Muscle of back (tissue), 13 donors: ENCODE measurements around the gene BRD4. TPM values are rescaled to one million over a fixed set of nuclear protein-coding genes. Genes with fewer than 3 reads are reported as not detected.
"Not testable (repeated sequence)": the region's sequence is repeated elsewhere in the genome, so short reads cannot be mapped to it uniquely, and the experiment has no call there.

Experiments
- DNase-seq, 3 donors: peaks; one replicate each; pipeline versions ENCODE4 v3.0.0 to v3.0.0-alpha.2; 2013
- long read RNA-seq, 9 donors: transcript quantifications; one replicate each; lab custom pipeline, GENCODE V29; 2026
- polyA plus RNA-seq, 10 donors: library from polyadenylated mRNA; unstranded; fragments of 120-200 nt; gene quantifications; one replicate each; pipeline ENCODE4 v1.2.1, GENCODE V29; 2013; ENCODE audit not compliant: insufficient read length in 10 of 10

The BRD4 gene
- 10 to 100 TPM; 31.3 to 48.9 (median 37.9) TPM for polyA plus RNA-seq
- long read RNA-seq, donor 1, partial matches to known transcripts = 0 of 2 reads
- long read RNA-seq, donor 1, other reads (novel, unspliced or antisense) = 0 of 2 reads
- long read RNA-seq, donor 2, partial matches to known transcripts = 0 of 1 reads
- long read RNA-seq, donor 2, other reads (novel, unspliced or antisense) = 0 of 1 reads
- long read RNA-seq, donor 3 = 0 reads
- long read RNA-seq, donor 4, partial matches to known transcripts = 8 of 8 reads
- long read RNA-seq, donor 4, other reads (novel, unspliced or antisense) = 0 of 8 reads
- long read RNA-seq, donor 5, partial matches to known transcripts = 23 of 26 reads
- long read RNA-seq, donor 5, other reads (novel, unspliced or antisense) = 0 of 26 reads
- long read RNA-seq, donor 6, partial matches to known transcripts = 10 of 12 reads
- long read RNA-seq, donor 6, other reads (novel, unspliced or antisense) = 0 of 12 reads
- long read RNA-seq, donor 7 = 0 reads
- long read RNA-seq, donor 8 = 0 reads
- long read RNA-seq, donor 9 = 0 reads

DNA sequence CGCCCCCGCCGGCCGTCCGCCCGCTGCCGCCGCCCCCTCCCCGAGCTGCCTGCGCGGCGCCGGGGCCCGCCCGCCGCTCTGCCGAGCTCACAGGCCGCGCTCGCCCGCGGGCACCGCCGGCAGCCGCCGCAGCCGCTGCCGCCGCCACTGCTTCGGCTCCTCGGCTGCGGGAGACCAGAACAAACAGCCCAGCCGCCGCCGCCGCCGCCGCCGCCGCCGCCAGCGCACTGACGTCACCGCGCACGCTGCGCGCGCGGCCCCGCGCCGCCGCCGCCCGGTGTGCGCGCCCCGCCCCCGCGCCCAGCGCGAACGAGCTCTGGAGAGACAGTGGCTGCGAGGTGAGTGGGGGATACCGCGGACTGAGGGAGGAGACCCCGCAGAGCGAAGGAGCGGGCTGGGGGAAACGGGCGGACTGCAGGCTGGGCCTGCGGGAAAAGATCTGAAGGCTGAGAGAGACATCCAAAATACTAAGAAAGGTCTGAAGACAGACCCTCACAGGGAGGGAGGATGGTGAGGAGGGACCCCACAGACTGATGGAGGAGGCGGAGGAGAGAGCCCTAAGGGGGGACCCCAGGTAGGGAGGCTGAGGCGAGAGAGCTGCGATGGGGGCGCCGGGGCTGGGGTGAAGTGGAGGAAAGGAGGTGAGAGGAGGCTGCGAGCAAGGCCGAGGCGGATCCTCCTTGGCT lies at the start of gene BRD4:
BRD4 (minus strand) TSS at position 229 of the 686 bp plus-strand sequence. CDS start 59,440 bp downstream, outside the sequence.
- peak; percentile 59 to 86 (median 81) for DNase-seq

DNA sequence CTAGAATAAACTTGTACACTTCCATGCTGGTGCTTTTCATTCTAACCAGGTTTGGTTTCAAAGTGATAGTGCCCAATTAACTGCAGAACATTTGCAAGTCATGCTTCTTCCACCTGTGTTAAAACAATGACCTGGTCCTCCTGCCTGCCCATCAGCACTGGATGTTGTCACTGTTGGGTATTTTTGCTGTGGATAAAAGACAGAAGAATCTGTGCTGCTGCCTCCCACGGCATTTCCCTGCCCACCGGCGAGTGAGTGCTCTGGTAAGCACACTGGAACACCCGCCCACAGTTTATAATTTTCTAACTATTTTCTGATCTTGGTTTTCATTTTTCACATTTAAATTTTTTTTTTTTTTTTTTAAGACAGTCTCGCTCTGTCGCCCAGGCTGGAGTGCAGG lies 49.5 kb upstream of the BRD4 start:
- DNase-seq = no peak

DNA sequence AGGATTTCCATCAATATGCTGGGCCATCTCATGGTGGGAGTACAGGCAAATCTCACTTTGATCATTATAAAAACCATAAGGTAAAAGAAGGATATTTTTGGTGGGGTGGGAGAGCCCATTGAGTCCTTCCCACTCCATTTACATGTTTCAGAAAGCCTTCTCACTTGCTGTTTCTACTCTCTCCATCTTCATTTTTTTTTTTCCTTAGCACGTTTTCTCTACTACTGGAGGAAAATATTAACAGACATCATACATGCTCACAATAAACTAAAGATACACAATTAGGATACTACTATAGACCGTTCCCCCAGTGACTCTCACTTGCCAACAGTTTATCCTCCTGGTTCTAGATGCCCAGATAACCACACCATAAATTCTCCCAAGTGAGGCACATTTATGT lies 49.1 kb upstream of the BRD4 start:
- DNase-seq = no peak

DNA sequence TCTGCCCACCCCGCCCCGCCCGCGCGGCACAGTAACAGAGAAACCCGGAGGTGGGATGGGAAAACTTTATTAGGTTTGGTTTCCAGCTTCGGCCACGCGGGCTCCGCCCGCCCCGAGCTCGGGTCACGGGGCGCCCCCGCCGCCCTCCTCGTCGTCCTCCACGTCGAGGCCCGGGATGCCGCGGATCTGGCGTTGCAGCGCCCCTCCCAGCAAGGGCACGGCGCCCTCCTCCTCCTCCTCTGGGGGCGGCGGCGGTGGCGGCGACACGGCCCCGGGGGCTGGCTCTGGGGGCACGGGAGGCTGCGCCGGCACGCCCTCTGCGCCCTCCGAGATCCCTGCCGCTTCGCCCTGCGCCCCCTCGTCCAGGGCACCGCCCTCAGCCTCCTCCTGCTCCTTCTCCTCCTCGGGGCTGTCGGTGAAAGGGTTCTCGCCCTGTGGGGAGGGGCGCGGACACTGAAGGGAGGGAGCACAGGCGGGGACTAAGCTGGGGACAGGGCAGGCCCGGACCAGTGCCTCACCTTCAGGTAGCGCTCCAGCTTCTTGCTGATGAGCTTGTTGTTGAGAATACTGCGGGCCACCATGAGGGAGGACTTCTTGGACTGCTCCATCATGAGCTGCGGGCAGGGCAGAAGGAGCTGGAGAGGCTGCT lies 47.8 kb upstream of the BRD4 start:
- DNase-seq = peak in 2 of 3 donors; percentile 32 to 50

DNA sequence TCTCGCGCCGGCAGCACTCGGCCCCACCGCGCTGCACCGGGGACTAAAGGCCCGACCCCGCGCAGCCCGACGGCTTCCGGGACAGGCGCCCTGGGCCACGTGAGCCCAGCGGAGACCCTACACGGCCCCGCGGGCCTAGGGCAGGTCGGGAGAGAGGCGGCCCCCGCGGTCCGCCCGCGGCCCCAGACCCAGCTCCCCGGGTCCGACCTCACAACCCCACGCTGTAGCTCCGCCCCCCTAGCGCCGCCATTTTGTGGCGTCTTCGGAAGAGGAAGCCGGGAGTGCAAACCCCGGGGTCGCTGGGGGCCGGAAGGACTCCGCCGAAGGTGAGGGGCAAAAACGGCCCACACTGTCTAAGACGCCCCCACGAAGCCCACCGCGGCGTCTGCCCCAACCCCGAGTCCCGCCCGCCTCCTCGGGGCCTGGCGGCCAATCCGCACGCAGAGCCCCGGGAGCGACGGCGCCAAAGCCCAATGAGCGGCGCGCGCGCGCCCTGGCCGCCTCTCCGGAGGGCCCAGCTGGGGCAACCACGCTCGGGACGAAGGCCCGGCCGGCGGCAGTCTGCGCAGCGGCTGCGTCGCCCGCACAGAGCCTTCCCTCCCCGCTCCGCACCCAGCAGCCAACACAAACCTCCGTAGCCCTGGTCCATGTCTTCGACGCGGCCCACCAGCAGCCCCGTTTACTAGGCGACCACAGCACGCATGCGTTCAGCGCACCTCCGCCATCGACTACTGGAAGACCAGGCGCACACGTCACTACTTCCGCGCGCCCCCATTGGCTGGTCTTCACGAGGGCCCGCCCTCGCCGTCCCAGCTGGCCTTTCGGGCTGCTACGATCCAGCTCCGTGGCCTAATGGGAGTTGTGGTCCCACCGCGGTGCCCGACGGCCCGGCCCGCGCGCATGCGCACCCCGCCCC lies 47.0 kb upstream of the BRD4 start, which contains the start of gene AKAP8:
AKAP8 (minus strand) TSS at position 705 of the 916 bp plus-strand sequence; CDS start at position 649, 56 bp downstream.
- peak; percentile 99 to 100 (median 99) for DNase-seq

DNA sequence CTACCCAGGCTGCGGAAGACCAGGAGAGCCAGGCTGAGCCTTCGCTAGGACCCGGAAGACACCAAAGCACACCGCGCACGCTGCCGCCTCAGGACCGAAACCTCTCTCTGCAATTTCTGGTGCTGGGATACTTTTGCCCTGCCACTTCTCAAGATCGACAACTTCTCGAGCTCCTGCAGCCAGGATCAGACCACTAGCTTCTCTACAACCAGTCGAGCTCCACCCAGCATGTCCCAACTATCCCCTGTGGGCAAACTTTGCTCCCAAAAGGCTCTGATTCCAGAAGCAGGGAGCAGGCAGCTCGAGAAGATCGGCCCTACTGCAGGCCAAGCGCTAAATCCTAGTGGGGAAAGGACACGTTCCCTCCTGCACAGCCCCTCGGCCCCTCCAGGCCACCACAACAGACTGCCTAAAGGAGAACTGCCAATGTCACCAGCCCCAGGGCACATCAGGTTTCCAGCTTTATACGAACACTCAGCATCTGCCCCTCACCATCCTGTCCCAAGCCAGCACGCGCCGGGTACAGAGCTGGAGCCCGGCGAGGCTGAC lies 46.3 kb upstream of the BRD4 start:
- DNase-seq = peak; percentile 28 to 70 (median 50)

DNA sequence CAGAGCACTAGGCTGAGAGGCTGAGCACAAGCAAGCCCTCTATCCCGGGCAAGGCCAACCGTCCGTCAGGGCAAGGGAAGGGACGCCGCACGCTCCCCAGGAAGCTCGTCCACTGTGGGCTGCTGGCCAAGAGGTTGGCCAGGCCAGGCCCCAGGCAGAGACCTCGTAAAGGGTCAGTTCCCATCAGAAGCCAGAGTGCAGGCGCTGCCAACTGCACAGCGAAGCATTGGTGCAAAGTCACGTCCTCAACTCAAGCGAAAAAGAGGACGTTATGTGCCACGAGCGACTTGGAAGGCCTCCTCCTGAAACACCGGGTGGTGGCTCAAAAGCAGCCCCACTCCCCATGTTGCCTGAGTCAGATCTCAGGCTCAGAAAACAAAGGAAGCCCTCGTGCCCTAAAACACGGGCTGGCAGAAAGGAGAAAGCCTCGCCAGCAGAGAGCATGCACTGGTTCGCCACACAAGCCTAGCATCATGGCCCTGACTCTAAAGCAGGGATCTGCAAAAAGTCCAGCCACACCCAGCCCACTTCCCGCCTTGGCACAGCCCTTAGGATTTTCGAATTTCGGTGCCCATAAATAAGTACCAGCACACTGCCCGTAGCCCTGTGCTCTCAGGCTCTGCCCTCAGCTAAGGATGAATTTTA lies 42.6 kb upstream of the BRD4 start:
- DNase-seq = no peak

DNA sequence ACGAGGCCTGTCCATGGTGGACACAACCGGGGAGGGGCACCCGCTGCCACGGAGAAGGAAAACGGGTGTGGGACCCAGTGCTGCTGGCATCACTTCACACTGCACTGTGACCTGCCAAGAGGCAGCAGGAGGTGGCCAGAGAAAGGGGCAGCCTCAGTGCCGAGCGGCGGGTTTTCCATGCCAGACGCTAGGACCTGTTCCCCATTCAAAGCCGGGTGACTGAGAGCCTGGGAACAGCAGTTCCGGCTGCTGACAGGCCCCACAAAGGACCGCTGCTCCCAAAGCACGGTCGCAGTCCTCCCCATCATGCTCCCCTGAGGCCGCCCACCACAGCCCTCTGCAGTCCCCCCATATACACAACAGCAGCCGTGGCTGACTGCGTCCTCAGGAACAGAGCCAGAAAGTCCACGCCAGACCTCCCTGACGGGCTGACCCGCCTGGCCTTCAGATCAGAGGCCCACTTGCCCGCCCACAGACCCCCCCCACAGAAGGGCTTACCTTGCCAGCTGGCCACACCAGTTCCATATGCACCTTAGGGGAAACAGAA lies 41.8 kb upstream of the BRD4 start:
- no peak for DNase-seq

DNA sequence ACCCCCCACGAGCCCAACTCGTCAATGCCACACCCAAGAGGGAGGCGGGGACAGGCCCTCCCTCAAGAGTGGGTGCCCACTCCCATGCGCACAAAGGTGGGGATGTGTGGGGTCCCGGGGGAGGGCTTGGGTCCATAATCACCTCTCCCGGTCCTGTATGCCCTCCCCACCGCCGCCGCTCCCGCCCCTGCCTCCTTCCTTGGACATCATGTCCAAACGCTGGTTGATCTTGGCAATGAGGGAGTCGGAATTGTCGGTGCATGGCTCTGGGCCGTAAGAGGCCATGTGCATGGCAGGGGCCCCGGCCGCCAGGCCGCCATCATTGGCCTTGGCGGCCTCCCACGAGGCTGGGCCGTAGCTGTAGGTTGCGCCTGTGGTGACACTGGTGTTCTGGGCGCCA lies 41.3 kb upstream of the BRD4 start:
- no peak for DNase-seq

DNA sequence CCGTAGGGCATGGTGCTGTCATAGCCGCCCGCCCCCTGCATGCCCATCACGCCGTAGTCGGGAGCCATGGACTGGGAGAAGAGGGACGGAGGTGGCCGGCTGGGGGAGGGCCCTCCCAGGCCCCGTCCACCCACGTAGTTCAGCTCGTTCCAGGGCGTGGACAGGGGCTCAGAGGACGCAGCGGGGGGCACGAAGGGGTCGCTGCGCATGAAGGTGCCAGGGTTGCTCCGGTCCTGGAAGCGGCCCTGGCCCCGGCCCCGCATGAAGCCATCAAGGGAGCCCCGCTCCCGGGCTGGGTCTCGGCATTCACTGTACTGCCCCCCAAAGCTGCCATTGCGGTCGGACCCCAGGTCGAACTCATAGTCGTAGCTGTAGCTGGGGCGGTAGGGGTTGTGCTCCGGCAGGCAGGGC lies 40.6 kb upstream of the BRD4 start:
- no peak for DNase-seq

DNA sequence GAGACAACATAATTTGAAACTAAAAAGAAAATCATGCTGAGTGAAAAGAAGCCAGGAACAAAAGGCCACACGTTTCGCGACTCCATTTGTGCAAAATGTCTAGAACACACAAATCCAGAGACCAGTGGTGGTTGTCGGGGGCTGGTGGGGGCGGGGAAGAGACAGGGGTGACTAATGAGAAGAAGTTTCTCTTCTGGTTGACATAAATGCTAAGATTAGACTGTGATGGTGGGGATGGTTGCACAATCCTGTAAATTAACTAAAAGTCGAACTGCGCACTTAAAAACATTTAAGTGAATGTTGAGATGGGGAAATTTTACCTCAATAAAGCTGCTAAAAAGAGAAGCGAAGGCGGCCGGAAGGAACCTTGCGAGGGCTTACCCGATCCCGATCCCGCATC lies 40.1 kb upstream of the BRD4 start:
- DNase-seq = no peak

DNA sequence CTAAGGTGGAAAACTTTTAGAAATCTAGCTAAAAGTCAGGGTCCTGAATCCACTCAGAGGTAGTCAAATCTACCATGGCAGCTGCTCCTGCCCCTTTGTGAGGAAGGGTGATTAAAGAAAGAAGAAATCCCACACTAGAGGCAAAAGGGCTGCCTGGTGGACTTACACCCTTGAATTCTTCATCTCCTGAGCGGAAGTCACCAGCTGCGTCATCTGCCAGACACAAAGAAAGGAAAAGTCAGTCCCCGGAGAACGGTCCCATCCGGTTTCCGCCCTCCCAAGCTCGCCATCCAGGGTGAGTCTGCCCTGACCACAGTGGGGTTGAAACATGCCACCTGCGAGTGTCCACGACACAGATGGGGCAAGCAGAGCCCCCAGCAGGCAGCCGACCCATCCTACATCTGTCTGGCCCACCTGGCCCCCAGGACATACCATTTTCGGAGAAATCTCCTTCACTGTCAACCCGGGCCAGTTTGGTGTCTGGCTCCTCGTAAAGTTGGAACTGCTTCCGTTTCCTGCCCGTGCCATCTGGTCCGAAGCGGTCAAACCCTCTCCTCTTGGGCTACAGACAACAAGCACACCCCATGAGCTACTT lies 39.5 kb upstream of the BRD4 start:
- DNase-seq = no peak

DNA sequence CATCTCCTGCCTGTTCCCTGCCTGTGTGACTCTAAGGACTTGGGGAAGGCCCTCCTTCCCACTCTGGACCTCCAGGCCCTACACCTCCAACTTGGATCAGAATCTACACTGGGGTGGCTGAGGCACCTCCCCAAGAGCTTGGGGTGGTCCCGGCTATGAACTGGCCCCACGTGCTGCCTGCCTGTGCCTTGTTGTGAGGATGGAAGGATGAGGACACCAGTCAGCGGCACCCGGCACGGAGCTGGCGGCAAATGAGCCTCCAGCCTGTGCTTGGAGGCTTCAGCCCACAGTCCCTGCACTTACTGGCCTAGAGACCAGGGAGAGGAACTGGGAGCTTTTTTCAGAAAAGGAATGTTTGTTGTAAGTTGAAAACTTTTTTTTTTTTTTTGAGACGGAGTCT lies 38.8 kb upstream of the BRD4 start:
- DNase-seq = no peak

DNA sequence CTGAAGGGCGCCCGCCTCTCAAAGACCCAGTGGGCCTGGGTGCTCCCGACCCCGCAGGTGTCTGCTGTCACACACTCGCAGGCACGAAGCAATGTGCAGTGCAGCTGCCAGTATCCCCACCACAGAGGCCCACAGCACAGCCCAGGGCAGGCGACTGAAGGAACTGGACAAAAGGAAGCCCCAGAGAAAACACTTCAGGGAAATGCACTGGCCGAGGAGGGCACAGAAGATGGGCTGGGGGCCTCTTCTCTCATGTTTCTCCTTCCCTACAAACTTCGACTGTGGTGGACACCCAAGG lies 37.2 kb upstream of the BRD4 start:
- DNase-seq = no peak

DNA sequence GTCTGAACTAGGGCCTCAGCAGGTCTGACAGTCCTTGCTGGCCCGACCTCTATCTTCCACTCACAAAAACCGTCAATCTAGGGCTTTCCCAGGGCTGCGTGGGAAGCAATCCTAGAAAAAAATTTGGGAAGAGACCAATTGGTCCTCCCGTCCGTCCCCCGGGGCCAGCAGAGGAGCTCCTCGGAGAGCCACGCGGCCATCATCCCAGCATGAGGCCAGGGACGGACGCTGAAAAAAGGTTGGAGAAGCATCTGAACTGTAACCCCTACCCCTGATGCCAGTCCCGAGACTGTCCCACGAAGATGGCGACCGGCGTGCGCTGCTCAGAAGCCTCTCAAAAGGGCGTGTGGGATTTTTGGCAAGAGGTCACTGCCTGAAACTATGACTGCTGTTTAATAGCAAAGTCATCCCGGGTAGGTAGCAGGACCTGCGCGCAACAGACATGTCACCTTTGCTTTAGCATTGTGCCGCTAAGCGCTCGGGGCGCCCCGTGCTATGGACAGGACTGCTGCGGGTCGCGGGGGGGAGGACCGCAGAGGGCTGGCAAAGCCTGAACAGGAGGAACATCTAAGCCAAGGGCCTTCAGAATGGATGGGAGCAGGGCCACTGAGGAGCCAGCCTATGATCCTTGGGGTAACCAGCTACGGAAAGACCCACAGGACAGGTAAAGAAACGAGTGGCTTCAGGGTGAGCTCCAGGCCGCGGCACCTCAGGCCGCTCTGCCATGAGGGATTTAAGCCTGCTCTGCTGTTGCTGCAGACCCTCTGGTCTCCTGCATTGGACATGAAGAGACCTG lies 36.7 kb upstream of the BRD4 start:
- DNase-seq = no peak

DNA sequence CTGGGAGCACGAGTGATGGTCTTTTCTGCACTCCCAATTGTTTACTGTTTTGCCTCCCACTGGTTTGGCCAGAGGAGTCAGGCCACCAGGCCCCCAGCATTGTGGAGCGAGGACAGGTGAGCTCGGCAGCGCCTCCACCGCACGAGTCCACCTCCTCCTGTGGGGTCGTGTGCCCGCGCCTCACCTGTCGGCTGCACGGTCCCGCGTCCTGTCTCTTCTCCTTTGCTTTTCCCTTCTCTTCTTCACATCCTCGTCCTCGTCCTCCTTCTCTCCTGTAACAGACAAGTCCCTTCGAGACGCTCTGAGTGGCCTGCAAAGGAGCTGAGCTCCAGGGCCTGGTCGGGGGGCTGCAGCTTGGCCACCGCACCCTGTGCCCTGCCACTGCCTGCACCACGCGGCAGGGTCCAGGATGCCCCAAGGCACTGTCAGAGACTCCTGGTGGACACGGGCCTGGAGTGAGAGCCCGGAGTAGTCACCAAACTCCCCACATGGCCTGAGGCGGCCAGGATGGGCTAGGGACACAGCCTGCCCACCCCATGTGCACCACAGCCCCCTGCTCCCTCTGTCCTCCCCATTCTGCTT lies 35.8 kb upstream of the BRD4 start:
- no peak for DNase-seq

DNA sequence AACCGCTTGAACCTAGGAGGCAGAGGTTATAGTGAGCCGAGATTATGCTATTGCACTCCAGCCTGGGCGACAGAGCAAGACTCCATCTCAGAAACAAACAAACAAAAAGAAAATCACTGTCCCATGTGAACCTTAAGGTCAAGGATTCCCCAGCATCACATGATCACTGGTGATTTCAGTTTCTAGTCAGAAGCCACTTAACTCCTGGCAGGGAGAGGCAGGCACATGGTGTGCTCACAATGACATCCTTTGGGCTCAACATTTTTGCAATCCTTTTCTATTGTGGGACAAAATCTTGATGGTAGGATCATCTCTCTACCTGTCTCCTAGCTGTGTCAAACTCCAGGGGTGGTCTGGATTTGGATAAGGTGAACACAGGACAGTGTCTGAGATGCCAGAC lies 35.1 kb upstream of the BRD4 start:
- DNase-seq = no peak

DNA sequence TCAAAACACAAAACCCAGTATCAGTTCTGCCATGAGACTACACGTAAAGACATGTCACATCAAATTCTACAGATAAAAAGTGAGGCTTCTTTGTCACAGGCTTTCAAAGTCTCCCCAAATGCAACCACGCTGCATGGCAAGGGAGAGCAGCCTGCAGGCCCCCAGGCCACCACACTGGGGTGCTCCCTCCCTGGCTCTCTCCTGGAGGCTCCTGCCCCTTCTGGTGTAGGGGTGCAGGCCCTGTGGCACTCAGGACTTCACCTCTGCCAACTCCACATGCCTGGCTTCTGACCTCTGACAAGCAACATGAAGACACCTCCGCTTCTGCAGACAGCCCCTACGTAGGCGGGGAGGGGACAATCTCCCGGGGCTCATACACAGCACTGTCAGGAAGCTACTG lies 32.9 kb upstream of the BRD4 start:
- no peak for DNase-seq

DNA sequence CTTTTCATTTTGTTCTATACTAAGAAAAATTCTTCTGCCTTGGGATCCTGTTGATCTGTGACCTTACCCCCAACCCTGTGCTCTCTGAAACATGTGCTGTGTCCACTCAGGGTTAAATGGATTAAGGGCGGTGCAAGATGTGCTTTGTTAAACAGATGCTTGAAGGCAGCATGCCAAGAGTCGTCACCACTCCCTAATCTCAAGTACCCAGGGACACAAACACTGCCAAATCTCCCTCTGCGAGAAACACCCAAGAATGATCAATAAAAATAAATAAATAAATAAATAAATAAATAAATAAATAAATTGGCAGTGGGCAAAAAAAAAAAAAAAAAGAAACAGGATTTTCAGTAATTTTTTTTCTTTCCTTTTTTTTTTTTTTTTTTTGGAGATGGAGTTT lies 31.5 kb upstream of the BRD4 start:
- DNase-seq = not testable (repeated sequence)
